HG02759 (cell line): ENCODE measurements around the gene SEMA3A.
"Not testable (repeated sequence)": the region's sequence is repeated elsewhere in the genome, so short reads cannot be mapped to it uniquely, and the experiment has no call there.

Source experiments
- ATAC-seq: cut with Tn5 transposase; IDR thresholded peaks from one replicate; pipeline ENCODE4 v1.9.1; 2021; ENCODE audit warnings: mild to moderate bottlenecking, moderate library complexity; ENCODE audit not compliant: unreplicated experiment

Gene SEMA3A

GRCh38 chr7:84070770-84071169, 123.8 kb downstream of the SEMA3A start:
- no peak for ATAC-seq

DNA sequence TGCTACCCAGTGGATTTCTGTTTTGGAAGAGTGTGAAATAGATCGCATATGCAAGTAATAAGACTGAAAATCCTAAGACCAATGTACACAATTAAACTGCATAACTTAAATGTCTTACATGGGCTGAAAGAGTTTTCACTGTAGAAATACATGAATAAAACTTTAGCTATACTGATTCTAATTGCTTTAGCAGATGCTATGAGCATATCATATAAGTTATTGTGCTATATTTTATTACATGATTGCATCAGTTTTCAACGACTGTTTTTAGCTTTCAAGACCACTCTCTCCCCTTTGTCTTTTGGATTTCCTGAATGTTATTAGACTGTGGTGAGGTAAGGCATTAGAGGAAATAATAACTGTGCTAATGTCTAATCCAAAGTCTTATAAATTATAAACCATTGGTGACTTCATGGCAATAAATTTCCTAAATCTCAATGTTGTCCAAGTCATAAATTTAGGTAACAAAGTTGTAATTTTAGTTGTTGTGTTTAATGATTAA, 124.5 kb downstream of the SEMA3A start:
- no peak for ATAC-seq

DNA sequence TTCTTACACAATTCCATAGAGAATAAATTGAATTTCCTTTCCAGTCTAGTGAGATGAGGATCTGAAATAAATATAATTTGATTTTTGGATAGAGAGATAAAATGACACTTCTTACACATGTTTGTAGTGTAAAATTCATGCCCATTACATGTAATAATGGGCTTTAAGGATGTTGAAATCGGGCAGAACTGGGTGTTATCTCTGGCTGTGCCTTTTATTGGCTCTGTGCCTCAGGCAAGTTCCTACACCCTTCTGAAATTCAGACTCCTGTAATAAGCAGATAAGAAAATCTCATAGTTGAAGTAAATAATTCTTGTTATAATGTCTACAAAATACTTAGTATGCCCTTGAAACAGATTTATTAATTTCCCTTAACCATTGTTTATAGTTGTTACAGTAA, 125.6 kb downstream of the SEMA3A start:
- no peak for ATAC-seq

DNA sequence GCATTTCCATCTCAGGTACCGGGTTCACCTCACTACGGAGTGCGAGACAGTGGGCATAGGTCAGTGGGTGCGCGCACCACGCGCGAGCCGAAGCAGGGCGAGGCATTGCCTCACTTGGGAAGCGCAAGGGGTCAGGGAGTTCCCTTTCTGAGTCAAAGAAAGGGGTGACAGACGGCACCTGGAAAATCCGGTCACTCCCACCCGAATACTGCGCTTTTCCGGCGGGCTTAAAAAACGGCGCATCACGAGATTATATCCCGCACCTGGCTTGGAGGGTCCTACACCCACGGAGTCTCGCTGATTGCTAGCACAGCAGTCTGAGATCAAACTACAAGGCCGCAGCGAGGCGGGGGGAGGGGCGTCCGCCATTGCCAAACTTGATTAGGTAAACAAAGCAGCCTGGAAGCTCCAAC, 132.1 kb downstream of the SEMA3A start:
- not testable (repeated sequence) for ATAC-seq

- ATAC-seq: no peak
Observed at GRCh38 chr7:84060760-84061261, 133.8 kb downstream of the SEMA3A start.

DNA sequence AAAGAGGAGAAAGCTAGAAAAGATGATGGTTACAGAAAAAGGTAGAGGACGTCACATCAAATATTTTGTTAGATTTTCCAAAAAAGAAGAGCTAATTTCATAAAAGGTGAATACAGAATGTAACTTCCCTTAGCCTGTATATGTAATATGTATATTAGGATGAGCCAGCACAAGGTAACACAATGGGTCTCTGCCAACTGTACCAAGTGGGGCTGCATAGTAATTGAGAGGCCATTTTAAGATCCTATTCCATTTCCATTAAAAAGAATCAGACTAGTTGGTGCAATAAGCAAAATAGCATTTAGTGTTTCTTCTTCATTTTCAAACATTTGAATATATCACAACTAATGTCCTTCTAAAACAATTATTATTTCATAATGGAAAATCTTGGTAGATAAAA, 134.6 kb downstream of the SEMA3A start:
- ATAC-seq: no peak

GRCh38 chr7:84058311-84059076, 136.1 kb downstream of the SEMA3A start:
- ATAC-seq: no peak

DNA sequence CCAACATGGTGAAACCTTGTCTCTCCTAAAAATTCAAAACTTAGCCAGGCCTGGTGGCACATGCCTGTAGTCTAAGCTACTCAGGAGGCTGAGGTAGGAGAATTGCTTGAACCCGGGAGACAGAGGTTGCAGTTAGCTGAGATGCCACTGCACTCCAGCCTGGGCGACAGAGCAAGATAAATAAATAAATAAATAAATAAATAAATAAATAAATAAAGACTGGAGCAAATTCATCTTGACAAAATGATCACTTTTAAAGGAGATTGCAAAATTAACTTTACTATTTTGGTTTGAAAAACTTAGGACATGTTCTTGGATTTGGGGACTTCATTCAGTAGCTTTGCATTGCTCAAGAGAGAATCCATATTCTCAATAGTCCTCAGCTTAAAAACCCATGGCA, 137.0 kb downstream of the SEMA3A start:
- ATAC-seq: no peak

DNA sequence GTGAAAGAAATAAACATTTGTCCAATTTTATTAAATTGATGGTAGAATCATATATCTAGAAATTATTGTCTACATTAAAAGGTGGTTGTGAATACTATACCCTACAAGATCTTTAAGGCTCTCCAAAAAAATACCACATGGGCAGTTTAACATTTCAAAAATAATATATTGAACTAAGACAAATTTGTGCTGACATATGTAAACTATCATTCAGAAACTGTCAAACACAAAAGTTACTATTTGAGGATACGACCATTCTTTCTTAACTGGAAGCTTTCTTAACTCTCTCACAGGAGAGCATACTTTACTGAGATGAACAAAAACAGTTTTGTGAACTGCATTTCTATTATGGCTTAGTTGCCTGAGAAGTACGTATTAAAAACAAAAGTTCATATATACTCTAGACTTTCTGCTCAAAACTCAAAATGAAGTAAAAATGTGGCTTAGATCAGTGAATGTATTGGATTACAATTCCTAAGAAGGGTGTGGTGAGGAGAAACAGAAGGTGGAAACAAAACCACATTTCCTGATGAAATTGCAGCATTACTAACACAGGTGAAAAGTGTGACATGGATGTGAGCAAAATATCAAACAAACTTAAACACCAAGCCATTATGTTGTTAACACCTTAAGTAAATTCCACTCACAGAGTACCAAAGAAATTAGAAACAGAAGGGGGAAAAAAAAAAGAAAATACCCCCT, 138.5 kb downstream of the SEMA3A start:
- no peak for ATAC-seq

DNA sequence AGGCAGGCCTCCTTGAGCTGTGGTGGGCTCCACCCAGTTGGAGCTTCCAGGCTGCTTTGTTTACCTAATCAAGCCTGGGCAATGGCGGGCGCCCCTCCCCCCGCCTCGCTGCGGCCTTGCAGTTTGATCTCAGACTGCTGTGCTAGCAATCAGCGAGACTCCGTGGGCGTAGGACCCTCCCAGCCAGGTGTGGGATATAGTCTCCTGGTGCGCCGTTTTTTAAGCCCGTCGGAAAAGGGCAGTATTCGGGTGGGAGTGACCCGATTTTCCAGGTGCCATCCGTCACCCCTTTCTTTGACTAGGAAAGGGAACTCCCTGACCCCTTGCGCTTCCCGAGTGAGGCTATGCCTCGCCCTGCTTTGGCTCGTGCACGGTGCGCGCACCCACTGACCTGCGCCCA, 139.4 kb downstream of the SEMA3A start:
- not testable (repeated sequence) for ATAC-seq

GRCh38 chr7:84049071-84049836, 145.3 kb downstream of the SEMA3A start:
- ATAC-seq: no peak

DNA sequence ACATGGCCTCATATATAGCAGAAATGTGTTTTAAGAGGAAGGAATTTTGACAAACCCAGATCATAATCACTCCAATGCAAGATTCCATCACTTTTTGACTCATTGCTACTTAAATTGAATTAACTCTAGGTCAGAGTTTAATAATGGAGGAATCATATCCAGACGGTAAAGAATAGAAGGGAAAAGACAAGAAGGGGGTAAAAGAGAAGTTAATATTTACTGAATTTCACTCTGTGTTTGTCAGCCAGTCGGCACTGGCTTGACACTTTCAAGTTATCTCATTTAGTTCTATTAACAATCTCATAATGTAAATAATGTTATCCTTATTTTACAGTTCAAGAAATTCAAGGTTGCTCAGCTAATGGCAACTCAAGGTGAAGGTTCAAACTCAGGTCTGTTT, 147.5 kb downstream of the SEMA3A start:
- ATAC-seq: no peak

DNA sequence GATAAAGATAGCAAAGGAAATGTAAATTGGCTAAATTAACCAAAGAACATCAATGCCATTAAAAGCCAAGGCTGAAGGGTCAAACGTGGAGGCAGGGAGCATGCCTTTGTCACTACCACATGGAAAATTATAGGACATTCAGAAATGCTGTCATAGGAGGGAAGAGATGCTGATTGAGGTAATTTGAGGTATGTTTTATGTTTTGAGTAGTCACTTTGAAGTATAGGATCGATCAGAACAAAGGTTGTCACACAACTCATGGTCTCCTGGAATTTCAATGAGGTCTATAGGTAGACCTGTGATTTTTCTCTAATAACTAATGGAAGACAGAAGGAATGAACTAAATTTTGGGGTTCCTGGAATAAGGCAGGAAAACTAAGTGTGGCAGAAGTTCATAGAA, 149.8 kb downstream of the SEMA3A start:
- no peak for ATAC-seq

GRCh38 chr7:84043661-84044191, 150.9 kb downstream of the SEMA3A start:
- ATAC-seq: no peak

DNA sequence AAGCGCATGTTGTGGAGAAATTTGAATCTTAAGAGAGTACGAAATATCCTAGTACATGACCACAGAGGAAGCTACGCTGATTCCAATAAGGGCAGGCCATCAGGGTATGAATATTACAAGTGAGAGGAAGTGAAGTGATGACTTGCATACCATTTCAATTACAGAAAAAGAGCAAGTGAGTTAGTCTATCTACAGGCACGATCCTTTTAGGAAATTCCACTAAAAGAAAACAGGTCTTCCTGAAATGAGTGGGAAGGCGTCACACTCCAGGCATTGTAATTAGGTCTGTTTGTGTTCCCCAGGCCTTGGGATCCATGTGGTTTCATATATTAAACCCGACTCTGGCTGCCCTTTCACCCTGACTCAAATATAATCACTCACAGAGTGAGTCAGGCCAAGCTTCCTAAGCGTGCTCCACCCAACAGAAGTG, 152.5 kb downstream of the SEMA3A start:
- ATAC-seq: no peak

- no peak for ATAC-seq
Observed at GRCh38 chr7:84041649-84042048, 152.9 kb downstream of the SEMA3A start.

GRCh38 chr7:84040355-84040754, 154.2 kb downstream of the SEMA3A start:
- ATAC-seq: no peak

DNA sequence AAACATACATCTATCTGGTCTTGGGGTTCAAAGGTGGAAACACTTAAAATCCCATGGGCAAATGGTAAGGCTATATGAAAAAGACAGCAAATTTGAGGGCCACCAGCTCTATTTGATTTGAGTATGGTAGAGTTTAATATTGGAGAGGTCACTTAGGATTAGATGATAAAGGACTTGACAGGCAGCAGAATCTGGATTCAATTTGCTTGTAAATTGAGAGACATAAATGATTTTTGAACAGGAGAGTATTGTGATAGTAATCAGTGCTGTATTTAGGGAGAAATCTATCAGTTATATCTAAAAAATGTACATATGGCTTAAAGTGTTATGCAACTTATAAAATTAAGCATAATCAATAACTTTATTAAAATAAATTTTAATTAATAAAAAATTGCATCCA, 155.2 kb downstream of the SEMA3A start:
- ATAC-seq: no peak

DNA sequence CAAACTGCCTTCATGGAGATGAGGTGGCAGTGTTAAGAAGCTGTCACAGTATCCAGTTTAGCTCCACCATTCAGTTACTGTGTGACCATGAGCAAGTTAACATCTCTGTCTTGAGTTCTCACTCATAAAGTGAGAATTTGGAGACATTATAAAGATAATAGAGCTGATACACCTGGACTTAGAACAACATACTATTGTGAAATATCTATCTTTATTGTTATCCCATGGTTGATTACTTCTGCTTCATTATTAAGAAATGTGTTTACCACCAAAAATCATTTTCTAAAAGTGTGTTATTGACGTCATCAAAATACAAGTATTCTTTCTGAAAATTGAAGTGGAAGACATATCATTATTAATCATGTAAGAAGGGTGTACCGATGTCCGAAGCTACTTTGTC, 166.9 kb downstream of the SEMA3A start:
- no peak for ATAC-seq

DNA sequence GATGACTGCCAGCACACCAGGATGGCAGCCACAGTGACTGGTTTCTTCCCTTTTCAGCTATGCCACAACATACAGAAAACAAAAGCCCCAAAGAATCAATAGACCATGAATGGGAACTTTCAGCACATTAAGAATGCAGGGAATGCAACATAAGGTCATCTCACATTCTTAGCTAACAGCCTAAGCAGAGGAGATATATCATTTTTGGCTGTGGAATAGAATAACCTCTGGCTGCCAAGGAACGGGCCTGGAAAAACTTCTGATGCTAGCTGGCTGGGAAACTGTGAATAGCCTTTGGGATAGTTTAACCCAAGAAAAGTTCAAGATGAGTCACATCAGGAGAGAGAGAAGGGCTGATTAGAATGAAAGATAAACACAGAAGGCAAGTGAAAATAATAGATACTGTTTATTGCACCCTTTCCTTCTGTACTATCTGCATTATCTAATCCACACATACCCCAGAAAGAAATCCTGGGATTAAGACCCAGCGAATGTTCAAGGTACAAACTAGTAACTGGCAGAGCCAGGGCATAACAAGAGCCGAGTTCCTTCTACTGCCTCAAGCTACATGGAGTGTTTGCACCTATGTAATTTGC, 169.2 kb downstream of the SEMA3A start:
- ATAC-seq: no peak
